ENCODE results near the gene MAGI2. TPM values are rescaled to one million over a fixed set of nuclear protein-coding genes. Genes with fewer than 3 reads are reported as not detected.

MAGI2 gene
- total RNA-seq, 1 experiment from 2014 or later, result 0.22 TPM

GRCh38 chr7:78487464-78487863 is 966.0 kb downstream of the MAGI2 start:
- POLR2A ChIA-PET, result no interaction called here
- intact Hi-C loops (cut with micrococcal nuclease), result no loop called here
- no TSS peak for BruUV-seq (replicated peaks)
- Histone ChIP-seq H3K36me3 (ENCODE audit: control insufficient read depth in 1 of 2, insufficient read depth in 2 of 2, low read length in 2 of 2) (no peaks in the 10 kb centered on the region), H3K9me2 (ENCODE audit: insufficient read depth) (no peaks in the 10 kb centered on the region), H3K9me3 (ENCODE audit: control insufficient read depth in 1 of 2, insufficient read depth in 1 of 2, low read depth in 1 of 2, low read length in 2 of 2) (no peaks in the 10 kb centered on the region), H3K9ac (ENCODE audit: low read length) (no peak overlapping the region), H3K4me3 (replicated peaks in 1 of 2; ENCODE audit: low read depth in 1 of 2, low read length in 2 of 2) (no peak overlapping the region), H3K4me1 (ENCODE audit: control insufficient read depth in 1 of 2, insufficient read depth in 2 of 2, low read length in 2 of 2) (no peaks in the 10 kb centered on the region), H4K20me1 (ENCODE audit: insufficient read depth) (no peaks in the 10 kb centered on the region), H2AFZ (ENCODE audit: low read depth, low read length, poor library complexity, severe bottlenecking) (no peak overlapping the region), H3K27me3 (ENCODE audit: insufficient read depth, low read length) (peaks cover 51% of the 10 kb centered on the region), H3K79me2 (ENCODE audit: insufficient read depth, low read length) (no peaks in the 10 kb centered on the region), H3K27ac (ENCODE audit: low read depth, low read length) (no peak overlapping the region), H3K4me2 (ENCODE audit: low read length) (no peak overlapping the region)
- CTCF ChIA-PET, result no interaction called here
- no peak for DNase-seq (ENCODE audit: low read depth, low spot score)
- ATAC-seq, result no peak
- TF ChIP-seq SIN3A (IDR thresholded peaks at IDR 0.05; ENCODE audit: low read depth) (no peak), ELF1 (IDR thresholded peaks at IDR 0.05; ENCODE audit: borderline replicate concordance, low read depth) (no peak), EZH2phosphoT487 (IDR thresholded peaks at IDR 0.05; ENCODE audit: borderline replicate concordance) (no peak), EZH2 (IDR thresholded peaks at IDR 0.05) (no peak), SP1 (IDR thresholded peaks at IDR 0.05; ENCODE audit: low read depth) (no peak), CEBPB (IDR thresholded peaks at IDR 0.05; ENCODE audit: low read depth) (no peak), CTCF (IDR thresholded peaks at IDR 0.05 in 2 of 3, conservative IDR thresholded peaks at IDR 0.05 in 1 of 3; ENCODE audit: borderline replicate concordance in 1 of 3, insufficient read depth in 1 of 3, low read depth in 2 of 3, low read length in 2 of 3) (no peak), FOSL1 (IDR thresholded peaks at IDR 0.05; ENCODE audit: low read depth) (no peak), ATF3 (IDR thresholded peaks at IDR 0.05) (no peak), YY1 (IDR thresholded peaks at IDR 0.05; ENCODE audit: extremely low read depth, insufficient replicate concordance, low read depth, low read length) (no peak), ZNF274 (IDR thresholded peaks at IDR 0.05; ENCODE audit: low read depth, low read length) (no peak), POLR2A (IDR thresholded peaks at IDR 0.05; ENCODE audit: borderline replicate concordance, extremely low read depth, insufficient read depth, insufficient read length) (no peak), EGR1 (IDR thresholded peaks at IDR 0.05; ENCODE audit: low read depth) (no peak), SRF (IDR thresholded peaks at IDR 0.05; ENCODE audit: low read depth) (no peak), JUND (IDR thresholded peaks at IDR 0.05) (no peak), ZFX (IDR thresholded peaks at IDR 0.05) (no peak), POLR2AphosphoS5 (IDR thresholded peaks at IDR 0.05; ENCODE audit: low read depth, low read length) (no peak), CBX3 (IDR thresholded peaks at IDR 0.05; ENCODE audit: low read depth) (no peak)
- TF ChIP-seq, protein P1, sequence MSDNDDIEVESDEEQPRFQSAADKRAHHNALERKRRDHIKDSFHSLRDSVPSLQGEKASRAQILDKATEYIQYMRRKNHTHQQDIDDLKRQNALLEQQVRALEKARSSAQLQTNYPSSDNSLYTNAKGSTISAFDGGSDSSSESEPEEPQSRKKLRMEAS (IDR thresholded peaks at IDR 0.05), result no peak
- RAD21 ChIA-PET (ENCODE audit: low non-redundant PET in 1 of 2, low total read pairs in 2 of 2, uncharacterized antibody in 2 of 2, unreplicated experiment in 2 of 2), result no interaction called here
